Mucosa of rectum (tissue), 2 donors: ENCODE results near the gene LYRM2.

Experiments used
- H3K27ac ChIP-seq, 2 donors: one replicate each; pipeline ENCODE4 v1.7.0; 2013; ENCODE audit warnings: inconsistent platforms in 2 of 2, low read depth in 2 of 2, low read length in 2 of 2
- H3K27me3 ChIP-seq, 2 donors: one replicate each; pipeline ENCODE4 v1.7.0; 2013; ENCODE audit warnings: low read length in 2 of 2; ENCODE audit not compliant: control insufficient read depth in 2 of 2, insufficient read depth in 2 of 2
- H3K36me3 ChIP-seq, 2 donors: one replicate each; pipeline ENCODE4 v1.7.0; 2013; ENCODE audit warnings: low read length in 2 of 2; ENCODE audit not compliant: control insufficient read depth in 2 of 2, insufficient read depth in 2 of 2
- H3K4me1 ChIP-seq, 2 donors: one replicate each; pipeline ENCODE4 v1.7.0; 2013; ENCODE audit warnings: low read length in 2 of 2, mild to moderate bottlenecking in 1 of 2; ENCODE audit not compliant: control insufficient read depth in 2 of 2, insufficient read depth in 2 of 2
- H3K4me3 ChIP-seq, 2 donors: one replicate each; pipeline ENCODE4 v1.7.0; 2013; ENCODE audit warnings: low read length in 2 of 2
- H3K9ac ChIP-seq, 2 donors: one replicate each; pipeline ENCODE4 v1.7.0; 2013; ENCODE audit warnings: low read length in 2 of 2, low read depth in 1 of 2, mild to moderate bottlenecking in 1 of 2
- H3K9me3 ChIP-seq, 2 donors: one replicate each; pipeline ENCODE4 v1.7.0; 2013; ENCODE audit warnings: low read length in 2 of 2; ENCODE audit not compliant: control insufficient read depth in 2 of 2
- donor health status: healthy.
- donor health status: Normal muscosa, but diverticular disease.

Gene LYRM2

DNA sequence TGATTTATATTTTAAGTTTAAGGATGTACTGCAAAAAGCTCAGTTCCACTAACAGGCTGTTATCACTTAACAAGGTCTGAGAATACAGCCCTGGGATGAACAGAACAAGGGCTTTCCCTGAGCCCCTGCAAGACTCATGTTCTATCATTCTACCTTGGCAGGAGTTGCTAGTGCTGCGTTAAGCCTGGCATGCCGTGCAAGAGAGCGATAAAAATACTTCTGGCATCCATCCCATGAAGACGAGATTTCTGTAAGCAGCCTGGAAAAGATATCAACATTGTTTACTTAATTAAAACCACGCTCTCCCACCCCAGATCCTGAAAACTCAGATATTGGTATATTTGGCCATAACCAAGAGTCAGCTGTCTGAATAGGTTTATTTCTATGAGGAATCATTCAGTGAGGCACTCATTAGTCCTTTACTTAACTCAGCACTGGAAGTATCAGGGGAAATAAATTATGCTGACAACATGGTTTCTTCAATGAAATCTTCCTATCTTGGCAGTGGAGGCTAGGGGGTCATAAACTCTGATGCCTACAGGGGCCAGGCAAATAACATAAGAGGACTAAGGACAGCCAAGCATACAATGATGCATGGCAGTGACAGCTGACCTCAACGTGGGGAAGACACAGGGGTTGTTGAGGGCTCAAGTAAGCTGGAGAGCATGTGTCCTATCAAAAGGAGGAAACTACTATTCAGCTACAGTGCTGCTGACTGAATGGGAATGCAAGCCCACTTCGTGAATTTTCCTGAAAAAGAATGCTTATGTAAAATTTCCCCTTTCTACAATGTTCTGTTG, 37.6 kb upstream of the LYRM2 start:
- Histone ChIP-seq H3K36me3 (peaks cover 84 to 88% of the 10 kb centered on the region in 2 donors), H3K4me3 (no peak overlapping the region), H3K27ac (no peak overlapping the region), H3K27me3 (no peaks in the 10 kb centered on the region), H3K9me3 (no peaks in the 10 kb centered on the region), H3K9ac (no peak overlapping the region), H3K4me1 (no peaks in the 10 kb centered on the region)

DNA sequence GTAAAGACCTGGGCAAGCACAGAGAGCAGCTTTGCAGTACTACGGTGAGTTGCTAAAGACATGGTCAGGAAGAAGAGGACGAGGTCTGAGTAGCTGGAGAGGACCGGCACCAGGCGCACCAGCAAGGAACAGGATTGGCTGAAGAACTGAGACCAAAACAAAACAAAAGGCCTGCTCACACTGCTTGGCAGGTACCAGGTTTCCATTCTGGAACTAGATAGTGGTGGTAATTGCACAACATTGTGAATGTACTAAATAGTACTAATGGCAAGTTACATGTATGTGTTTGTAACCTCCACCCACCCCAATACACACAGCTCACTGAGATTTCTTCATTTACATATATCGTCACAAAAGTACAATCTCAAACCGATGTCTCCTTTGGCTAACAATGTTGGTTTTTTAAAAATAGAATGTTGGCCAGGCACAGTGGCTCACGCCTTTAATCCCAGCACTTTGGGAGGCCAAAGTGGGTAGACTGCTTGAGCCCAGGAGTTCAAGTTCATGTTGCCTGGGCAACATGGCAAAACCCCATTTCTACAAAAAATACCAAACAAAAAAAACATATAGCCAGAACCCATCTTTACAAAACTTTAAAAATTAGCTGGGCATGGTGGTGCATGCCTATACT, 32.5 kb upstream of the LYRM2 start:
- no peak overlapping the region for H3K4me3 ChIP-seq
- H3K4me1 ChIP-seq = no peaks in the 10 kb centered on the region
- H3K9me3 ChIP-seq = no peaks in the 10 kb centered on the region
- H3K27me3 ChIP-seq = no peaks in the 10 kb centered on the region
- H3K27ac ChIP-seq = no peak overlapping the region
- H3K9ac ChIP-seq = no peak overlapping the region
- peaks cover 58 to 64% of the 10 kb centered on the region in 2 donors for H3K36me3 ChIP-seq

DNA sequence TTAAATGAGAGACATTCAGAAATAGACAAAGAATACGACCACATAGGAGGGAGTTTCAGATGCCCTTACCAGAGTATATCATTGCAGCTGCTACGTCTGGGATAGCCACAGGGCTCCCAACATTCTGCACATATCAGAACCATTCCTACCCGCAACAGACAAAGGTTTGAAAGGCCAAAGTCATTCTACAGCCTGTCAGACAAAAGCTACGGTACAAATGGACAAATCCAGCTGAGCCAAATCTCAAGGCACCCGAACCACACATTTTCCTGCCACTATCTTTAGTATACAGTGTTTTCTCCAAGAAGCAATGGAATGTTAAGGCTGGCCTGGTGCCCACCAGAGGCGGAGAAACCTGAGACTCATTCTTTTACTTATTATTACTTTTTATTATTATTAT, 30.5 kb upstream of the LYRM2 start:
- Histone ChIP-seq H3K9me3 (no peaks in the 10 kb centered on the region), H3K4me1 (no peaks in the 10 kb centered on the region), H3K4me3 (no peak overlapping the region), H3K27me3 (no peaks in the 10 kb centered on the region), H3K27ac (no peak overlapping the region), H3K36me3 (peaks cover 38 to 53% of the 10 kb centered on the region in 2 donors), H3K9ac (no peak overlapping the region)

GRCh38 chr6:89667872-89668556, 29.5 kb upstream of the LYRM2 start:
- Histone ChIP-seq H3K4me3 (no peak overlapping the region), H3K9ac (no peak overlapping the region), H3K36me3 (peaks cover 31 to 45% of the 10 kb centered on the region in 2 donors)

GRCh38 chr6:89662659-89663223, 24.2 kb upstream of the LYRM2 start:
- Histone ChIP-seq H3K27ac (peak overlapping the region; percentile 44 to 58), H3K4me1 (peaks cover 0 to 3% of the 10 kb centered on the region in 2 donors), H3K36me3 (peaks cover 16 to 37% of the 10 kb centered on the region in 2 donors)

More at GRCh38 chr6:89667872-89668556, 29.5 kb upstream of the LYRM2 start:
- H3K4me1 ChIP-seq = peaks cover 0 to 3% of the 10 kb centered on the region in 2 donors
- H3K27me3 ChIP-seq = no peaks in the 10 kb centered on the region
- no peak overlapping the region for H3K27ac ChIP-seq
- no peaks in the 10 kb centered on the region for H3K9me3 ChIP-seq

DNA sequence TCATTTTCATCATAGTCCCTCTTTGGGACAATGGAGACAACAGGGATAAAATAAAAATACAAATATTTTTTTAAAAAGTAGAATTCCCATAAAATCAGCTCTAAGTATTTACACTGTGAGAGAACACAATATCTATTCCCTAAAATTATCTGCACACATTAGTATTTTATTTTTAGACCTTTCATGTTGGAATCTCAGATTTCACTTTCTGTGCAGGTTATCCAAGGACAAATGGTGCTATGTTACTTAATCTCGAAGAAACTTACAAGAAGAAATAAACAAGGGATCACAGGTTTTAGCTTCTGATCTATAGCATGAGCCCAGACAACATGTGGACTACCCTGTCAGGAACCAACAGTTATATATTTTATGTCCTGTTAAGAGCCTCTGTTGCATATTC, 23.0 kb upstream of the LYRM2 start:
- no peak overlapping the region for H3K27ac ChIP-seq
- H3K9ac ChIP-seq = no peak overlapping the region
- H3K4me3 ChIP-seq = no peak overlapping the region
- no peaks in the 10 kb centered on the region for H3K9me3 ChIP-seq
- H3K27me3 ChIP-seq = no peaks in the 10 kb centered on the region
- peaks cover 21 to 46% of the 10 kb centered on the region in 2 donors for H3K36me3 ChIP-seq
- H3K4me1 ChIP-seq = peaks cover 0 to 3% of the 10 kb centered on the region in 2 donors

More at GRCh38 chr6:89662659-89663223, 24.2 kb upstream of the LYRM2 start:
- Histone ChIP-seq H3K9ac (no peak overlapping the region), H3K27me3 (no peaks in the 10 kb centered on the region), H3K9me3 (no peaks in the 10 kb centered on the region), H3K4me3 (no peak overlapping the region)

GRCh38 chr6:89660981-89661380, 22.4 kb upstream of the LYRM2 start:
- Histone ChIP-seq H3K4me3 (no peak overlapping the region), H3K27ac (no peak overlapping the region), H3K4me1 (peaks cover 0 to 3% of the 10 kb centered on the region in 2 donors), H3K9me3 (no peaks in the 10 kb centered on the region), H3K27me3 (no peaks in the 10 kb centered on the region), H3K9ac (no peak overlapping the region), H3K36me3 (peaks cover 21 to 47% of the 10 kb centered on the region in 2 donors)

DNA sequence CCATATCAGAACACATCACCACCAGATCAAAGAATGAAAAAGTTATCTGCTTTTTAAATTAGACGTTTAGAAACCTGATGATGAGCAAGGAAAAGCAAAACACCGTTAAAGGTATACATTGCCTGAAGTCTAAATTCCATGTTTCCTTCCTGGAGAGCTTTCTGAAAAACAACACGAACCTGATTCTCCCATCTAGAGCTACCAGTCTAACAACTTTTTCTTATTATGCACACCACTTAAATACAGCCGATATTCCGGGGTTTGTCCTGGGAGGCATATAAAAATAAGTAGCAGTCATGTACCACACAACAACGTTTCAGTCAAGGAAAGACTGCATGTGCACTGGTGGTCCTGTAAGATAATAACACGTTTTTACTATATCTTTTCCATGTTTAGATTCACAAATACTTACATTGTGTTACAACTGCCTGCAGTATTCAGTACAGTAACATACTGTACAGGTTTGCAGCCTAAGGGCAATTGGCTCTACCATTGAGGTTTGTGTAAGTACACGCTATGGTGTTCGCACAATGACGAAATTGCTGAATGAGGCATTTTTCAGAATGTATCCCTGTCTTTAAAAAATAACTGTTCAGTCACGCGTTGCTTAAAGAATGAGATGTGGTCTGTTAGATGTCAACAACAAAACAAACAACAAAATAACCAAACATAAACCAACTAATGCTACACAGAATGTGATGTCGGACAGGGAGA, 19.1 kb upstream of the LYRM2 start:
- Histone ChIP-seq H3K27ac (no peak overlapping the region), H3K36me3 (peaks cover 46 to 72% of the 10 kb centered on the region in 2 donors), H3K9me3 (no peaks in the 10 kb centered on the region), H3K4me1 (no peaks in the 10 kb centered on the region), H3K4me3 (no peak overlapping the region), H3K27me3 (no peaks in the 10 kb centered on the region), H3K9ac (no peak overlapping the region)

DNA sequence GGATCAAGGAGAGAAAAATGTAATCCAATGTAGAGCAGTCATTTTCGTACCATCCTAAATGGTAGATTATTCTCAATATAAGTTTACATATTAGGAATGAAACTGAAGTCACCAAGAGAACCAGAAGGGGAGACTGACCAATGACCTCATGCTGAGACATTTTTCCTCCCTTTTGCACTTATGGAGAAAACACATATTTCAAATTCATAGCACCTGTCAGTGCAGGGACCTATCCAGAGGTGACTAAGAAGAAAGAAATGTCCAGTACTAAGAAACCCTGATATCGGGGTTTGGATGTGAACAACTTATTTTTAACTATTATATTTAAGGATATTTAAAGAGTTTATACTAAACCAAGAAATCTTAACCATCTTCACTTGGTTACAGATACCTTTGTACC, 16.6 kb upstream of the LYRM2 start:
- Histone ChIP-seq H3K4me3 (no peak overlapping the region), H3K36me3 (peaks cover 45 to 71% of the 10 kb centered on the region in 2 donors), H3K9ac (no peak overlapping the region), H3K27ac (no peak overlapping the region), H3K4me1 (no peaks in the 10 kb centered on the region), H3K9me3 (no peaks in the 10 kb centered on the region), H3K27me3 (no peaks in the 10 kb centered on the region)
